ENCODE results near the gene TPRX2. TPM values are rescaled to one million over a fixed set of nuclear protein-coding genes. Genes with fewer than 3 reads are reported as not detected.

Gene TPRX2
- polyA plus RNA-seq, 2 of the 4 experiments (the other 2 are of a cell fraction) = not detected

GRCh38 chr19:47890865-47891621 is 32.0 kb downstream of the TPRX2 start:
- Histone ChIP-seq H3K4me1 (no peaks in the 10 kb centered on the region), H3K4me2 (no peak overlapping the region), H3K27ac (no peak overlapping the region), H3K9me3 (peaks cover 12% of the 10 kb centered on the region), H3K4me3 (no peak overlapping the region)
- CTCF ChIA-PET = interaction anchor here (1.2 to 2.7 kb wide), 4 partner anchors 11 to 27 kb away, joined by 3 to 12 read pairs (median 10); no protein-coding TSS in a partner anchor
- no peak for DNase-seq (ENCODE audit: low read depth in 1 of 2, low spot score in 1 of 2)
- FAIRE-seq = no peak
- TF ChIP-seq JUNB (IDR thresholded peaks at IDR 0.05) = no peak
- TF ChIP-seq ZC3H11A (IDR thresholded peaks at IDR 0.05) = no peak
- no peak for TF ChIP-seq MAFK (IDR thresholded peaks at IDR 0.05; ENCODE audit: partially characterized antibody)
- TF ChIP-seq HES2 (IDR thresholded peaks at IDR 0.05) = no peak
- TF ChIP-seq BHLHE40 (IDR thresholded peaks at IDR 0.05; ENCODE audit: low read depth, low read length) = no peak
- TF ChIP-seq, protein P1, sequence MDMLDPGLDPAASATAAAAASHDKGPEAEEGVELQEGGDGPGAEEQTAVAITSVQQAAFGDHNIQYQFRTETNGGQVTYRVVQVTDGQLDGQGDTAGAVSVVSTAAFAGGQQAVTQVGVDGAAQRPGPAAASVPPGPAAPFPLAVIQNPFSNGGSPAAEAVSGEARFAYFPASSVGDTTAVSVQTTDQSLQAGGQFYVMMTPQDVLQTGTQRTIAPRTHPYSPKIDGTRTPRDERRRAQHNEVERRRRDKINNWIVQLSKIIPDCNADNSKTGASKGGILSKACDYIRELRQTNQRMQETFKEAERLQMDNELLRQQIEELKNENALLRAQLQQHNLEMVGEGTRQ (IDR thresholded peaks at IDR 0.05) = no peak
- no peak for TF ChIP-seq CHD2 (IDR thresholded peaks at IDR 0.05; ENCODE audit: low read length, partially characterized antibody)
- TF ChIP-seq HOXB13 (CRISPR knock-in tag; IDR thresholded peaks at IDR 0.05; ENCODE audit: low read depth) = no peak
- no peak for TF ChIP-seq CBX8 (IDR thresholded peaks at IDR 0.05)
- no peak for TF ChIP-seq ZNF302 (CRISPR knock-in tag; IDR thresholded peaks at IDR 0.05)
- TF ChIP-seq FOXS1 (CRISPR knock-in tag; IDR thresholded peaks at IDR 0.05) = no peak
- no peak for TF ChIP-seq TFCP2L1 (CRISPR knock-in tag; IDR thresholded peaks at IDR 0.05)
- TF ChIP-seq, protein P2, sequence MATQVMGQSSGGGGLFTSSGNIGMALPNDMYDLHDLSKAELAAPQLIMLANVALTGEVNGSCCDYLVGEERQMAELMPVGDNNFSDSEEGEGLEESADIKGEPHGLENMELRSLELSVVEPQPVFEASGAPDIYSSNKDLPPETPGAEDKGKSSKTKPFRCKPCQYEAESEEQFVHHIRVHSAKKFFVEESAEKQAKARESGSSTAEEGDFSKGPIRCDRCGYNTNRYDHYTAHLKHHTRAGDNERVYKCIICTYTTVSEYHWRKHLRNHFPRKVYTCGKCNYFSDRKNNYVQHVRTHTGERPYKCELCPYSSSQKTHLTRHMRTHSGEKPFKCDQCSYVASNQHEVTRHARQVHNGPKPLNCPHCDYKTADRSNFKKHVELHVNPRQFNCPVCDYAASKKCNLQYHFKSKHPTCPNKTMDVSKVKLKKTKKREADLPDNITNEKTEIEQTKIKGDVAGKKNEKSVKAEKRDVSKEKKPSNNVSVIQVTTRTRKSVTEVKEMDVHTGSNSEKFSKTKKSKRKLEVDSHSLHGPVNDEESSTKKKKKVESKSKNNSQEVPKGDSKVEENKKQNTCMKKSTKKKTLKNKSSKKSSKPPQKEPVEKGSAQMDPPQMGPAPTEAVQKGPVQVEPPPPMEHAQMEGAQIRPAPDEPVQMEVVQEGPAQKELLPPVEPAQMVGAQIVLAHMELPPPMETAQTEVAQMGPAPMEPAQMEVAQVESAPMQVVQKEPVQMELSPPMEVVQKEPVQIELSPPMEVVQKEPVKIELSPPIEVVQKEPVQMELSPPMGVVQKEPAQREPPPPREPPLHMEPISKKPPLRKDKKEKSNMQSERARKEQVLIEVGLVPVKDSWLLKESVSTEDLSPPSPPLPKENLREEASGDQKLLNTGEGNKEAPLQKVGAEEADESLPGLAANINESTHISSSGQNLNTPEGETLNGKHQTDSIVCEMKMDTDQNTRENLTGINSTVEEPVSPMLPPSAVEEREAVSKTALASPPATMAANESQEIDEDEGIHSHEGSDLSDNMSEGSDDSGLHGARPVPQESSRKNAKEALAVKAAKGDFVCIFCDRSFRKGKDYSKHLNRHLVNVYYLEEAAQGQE (IDR thresholded peaks at IDR 0.05) = no peak
- no peak for TF ChIP-seq POLR2A (IDR thresholded peaks at IDR 0.05; ENCODE audit: low read length)
- no peak for TF ChIP-seq RCOR1 (IDR thresholded peaks at IDR 0.05; ENCODE audit: low read depth, low read length)
- TF ChIP-seq, protein P3, sequence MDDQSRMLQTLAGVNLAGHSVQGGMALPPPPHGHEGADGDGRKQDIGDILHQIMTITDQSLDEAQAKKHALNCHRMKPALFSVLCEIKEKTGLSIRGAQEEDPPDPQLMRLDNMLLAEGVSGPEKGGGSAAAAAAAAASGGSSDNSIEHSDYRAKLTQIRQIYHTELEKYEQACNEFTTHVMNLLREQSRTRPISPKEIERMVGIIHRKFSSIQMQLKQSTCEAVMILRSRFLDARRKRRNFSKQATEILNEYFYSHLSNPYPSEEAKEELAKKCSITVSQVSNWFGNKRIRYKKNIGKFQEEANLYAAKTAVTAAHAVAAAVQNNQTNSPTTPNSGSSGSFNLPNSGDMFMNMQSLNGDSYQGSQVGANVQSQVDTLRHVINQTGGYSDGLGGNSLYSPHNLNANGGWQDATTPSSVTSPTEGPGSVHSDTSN (IDR thresholded peaks at IDR 0.05) = no peak
- no peak for TF ChIP-seq POLR2AphosphoS2 (conservative IDR thresholded peaks at IDR 0.05; ENCODE audit: low read length)
- ATAC-seq = no peak
- POLR2A ChIA-PET = interaction anchor here (1.1 kb wide), 1 partner anchor 11 kb away, joined by 4 read pairs; no protein-coding TSS in a partner anchor
- WGBS (ENCODE audit: missing lambda C conversion rate) = 52% methylated on average over 7 of the region's 7 CpGs

- POLR2A ChIA-PET = interaction anchor here (1.1 kb wide), 1 partner anchor 11 kb away, joined by 4 read pairs; no protein-coding TSS in a partner anchor
- Histone ChIP-seq H3K27ac (no peak overlapping the region), H3K4me2 (no peak overlapping the region), H3K9me3 (peaks cover 17% of the 10 kb centered on the region), H3K4me1 (no peaks in the 10 kb centered on the region), H3K4me3 (no peak overlapping the region)
- ATAC-seq (peak in 1 of 2 experiments; percentile 47; a peak in 1 of 6 replicates), FAIRE-seq (no peak), DNase-seq (ENCODE audit: low read depth in 1 of 2, low spot score in 1 of 2) (no peak)
- WGBS (ENCODE audit: missing lambda C conversion rate) = 30% methylated on average over 2 of the region's 2 CpGs
- CTCF ChIA-PET = interaction anchor here (1.2 to 2.7 kb wide), 4 partner anchors 11 to 28 kb away, joined by 3 to 12 read pairs (median 10); no protein-coding TSS in a partner anchor
- TF ChIP-seq GATA3 (IDR thresholded peaks at IDR 0.05; ENCODE audit: borderline replicate concordance) (no peak), RAD21 (conservative IDR thresholded peaks at IDR 0.05 in 1 of 2, IDR thresholded peaks at IDR 0.05 in 1 of 2) (no peak), POLR2AphosphoS2 (conservative IDR thresholded peaks at IDR 0.05; ENCODE audit: low read length) (no peak), ELK1 (IDR thresholded peaks at IDR 0.05; ENCODE audit: low read depth, low read length) (no peak), SREBF2 (IDR thresholded peaks at IDR 0.05) (no peak), HDAC2 (IDR thresholded peaks at IDR 0.05) (no peak), HEYL (CRISPR knock-in tag; IDR thresholded peaks at IDR 0.05) (no peak), CBX8 (IDR thresholded peaks at IDR 0.05) (no peak), CHD2 (IDR thresholded peaks at IDR 0.05; ENCODE audit: low read length, partially characterized antibody) (no peak), TP53 (CRISPR knock-in tag; IDR thresholded peaks at IDR 0.05) (no peak), POLR2A (IDR thresholded peaks at IDR 0.05; ENCODE audit: low read length) (no peak), NFE2L2 (conservative IDR thresholded peaks at IDR 0.05; ENCODE audit: low read length) (no peak), TFCP2L1 (CRISPR knock-in tag; IDR thresholded peaks at IDR 0.05) (no peak), E2F6 (IDR thresholded peaks at IDR 0.05; ENCODE audit: borderline replicate concordance, low read depth) (no peak), HES2 (IDR thresholded peaks at IDR 0.05) (no peak)
- TF ChIP-seq, protein P4, sequence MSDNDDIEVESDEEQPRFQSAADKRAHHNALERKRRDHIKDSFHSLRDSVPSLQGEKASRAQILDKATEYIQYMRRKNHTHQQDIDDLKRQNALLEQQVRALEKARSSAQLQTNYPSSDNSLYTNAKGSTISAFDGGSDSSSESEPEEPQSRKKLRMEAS (IDR thresholded peaks at IDR 0.05) = no peak
- TF ChIP-seq, protein P1 (IDR thresholded peaks at IDR 0.05) = no peak
These were observed 32.5 kb downstream of the TPRX2 start for GRCh38 chr19:47891622-47891922.
